EL (cell line): Measurements from ENCODE around the gene GLTP.
"Not testable (repeated sequence)": the region's sequence is repeated elsewhere in the genome, so short reads cannot be mapped to it uniquely, and the experiment has no call there.

Source experiments
- DNase-seq: peaks from one replicate; pipeline ENCODE4 v3.0.0-alpha.2; 2016

The GLTP gene

DNA sequence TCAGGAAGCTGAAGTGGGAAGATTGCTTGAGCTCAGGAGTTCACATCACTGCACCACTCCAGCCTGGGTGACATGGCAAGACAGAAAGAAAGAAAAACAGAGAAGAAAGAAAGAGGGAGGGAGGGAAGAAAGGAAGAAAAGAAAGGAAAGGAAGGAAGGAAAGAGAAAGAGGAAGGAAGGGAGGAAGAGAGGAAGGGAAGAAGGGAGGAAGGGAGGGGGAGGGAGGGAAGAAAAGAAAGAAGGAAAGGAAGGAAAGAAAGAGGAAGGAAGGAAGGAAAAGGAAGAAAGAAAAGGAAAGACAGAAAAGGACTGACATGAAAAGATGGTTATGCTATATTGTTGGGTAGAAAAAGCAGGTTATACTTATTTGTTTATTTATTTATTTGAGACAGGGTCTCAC lies 3.9 kb downstream of the GLTP start:
- DNase-seq = no peak

DNA sequence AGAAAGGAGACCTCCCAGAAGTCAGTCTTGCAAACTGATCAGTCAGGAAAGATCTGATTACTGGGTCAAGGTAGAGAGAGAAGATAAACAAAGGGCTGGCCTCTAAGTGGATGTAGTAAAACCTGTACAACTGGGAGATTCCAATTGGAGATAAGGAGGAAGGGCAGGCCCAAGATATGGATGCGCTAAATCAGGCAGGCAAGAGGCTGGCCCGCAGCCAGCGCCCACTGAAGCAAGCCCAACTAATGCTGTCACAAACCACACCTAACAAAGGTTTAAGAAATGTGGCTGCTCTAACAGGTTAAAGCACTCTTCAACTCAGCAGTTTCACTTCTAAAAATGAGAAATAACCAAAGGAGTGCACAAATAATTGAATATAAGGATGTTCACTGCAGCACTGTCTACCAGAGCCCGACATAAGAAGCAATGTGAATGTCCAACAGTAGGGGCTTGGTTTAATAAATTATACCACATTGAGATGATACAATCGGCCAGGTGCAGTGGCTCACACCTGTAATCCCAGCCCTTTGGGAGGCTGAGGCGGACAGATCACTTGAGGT lies 4.7 kb downstream of the GLTP start:
- DNase-seq = no peak

DNA sequence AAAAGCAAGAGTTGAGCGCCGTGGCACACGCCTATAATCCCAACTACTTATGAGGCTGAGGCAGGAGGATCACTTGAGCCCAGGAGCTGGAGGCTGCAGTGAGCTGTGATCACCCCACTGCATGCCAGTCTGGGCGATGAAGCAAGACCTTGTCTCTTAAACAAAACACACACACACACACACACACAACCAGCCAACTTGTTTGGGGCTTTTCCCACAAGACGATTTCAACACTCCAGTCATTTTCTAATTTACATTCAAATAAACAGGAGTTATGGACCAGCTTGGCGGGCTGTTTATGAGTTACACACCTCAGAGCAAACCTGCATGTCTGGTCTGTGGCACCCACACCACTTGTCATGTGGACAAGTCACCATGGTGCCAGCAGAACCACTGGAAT lies 6.7 kb downstream of the GLTP start:
- no peak for DNase-seq

DNA sequence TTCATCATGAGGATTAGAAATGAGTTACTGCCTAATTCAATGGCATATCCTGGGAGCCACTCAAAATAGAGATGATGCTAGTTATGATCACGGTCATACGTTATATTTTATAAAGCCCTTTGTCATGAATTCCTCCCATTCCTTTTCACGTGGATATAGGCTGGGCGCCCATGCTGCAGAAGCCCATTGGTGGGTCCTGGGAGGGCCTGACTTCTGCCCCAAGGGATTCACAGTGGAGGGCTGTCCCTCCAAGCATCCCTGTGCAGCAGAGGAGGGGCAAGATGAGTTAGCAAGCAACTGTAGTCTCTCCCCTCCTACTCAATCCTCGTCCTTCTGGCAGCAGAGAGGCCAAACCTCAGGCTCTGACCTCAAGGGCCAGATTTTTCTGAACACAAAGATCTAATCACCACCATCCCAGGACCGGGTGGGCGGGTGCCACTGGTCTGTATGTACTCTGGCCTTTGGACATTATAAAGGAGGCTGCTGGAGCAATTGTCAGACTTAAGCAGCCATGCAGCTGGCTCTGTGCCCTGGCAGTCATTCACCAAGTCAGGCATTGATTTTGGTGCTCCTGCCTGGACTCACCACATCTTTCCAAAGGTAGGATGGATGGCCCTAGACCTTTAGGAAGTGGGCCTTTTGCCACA lies 8.6 kb downstream of the GLTP start:
- peak; percentile 43 for DNase-seq

DNA sequence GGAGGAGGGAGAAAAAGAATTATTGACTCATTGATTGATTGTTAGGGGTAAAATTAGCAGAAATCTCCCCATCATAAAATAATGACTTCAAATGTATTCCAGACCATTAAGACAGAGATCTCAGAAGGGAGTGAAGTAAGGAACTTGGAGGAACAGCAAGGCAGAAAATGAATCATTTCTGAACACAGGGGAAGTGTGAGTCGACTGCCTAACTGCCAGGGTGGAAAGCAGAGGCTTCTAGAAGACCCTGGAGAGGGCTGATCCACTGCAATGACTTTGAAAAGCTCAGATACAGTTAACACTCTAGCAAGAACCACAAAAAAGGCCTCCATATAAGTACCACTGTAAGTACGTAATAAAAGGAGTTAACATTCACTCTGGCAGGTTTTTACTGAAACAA lies 9.7 kb downstream of the GLTP start:
- peak; percentile 28 for DNase-seq

DNA sequence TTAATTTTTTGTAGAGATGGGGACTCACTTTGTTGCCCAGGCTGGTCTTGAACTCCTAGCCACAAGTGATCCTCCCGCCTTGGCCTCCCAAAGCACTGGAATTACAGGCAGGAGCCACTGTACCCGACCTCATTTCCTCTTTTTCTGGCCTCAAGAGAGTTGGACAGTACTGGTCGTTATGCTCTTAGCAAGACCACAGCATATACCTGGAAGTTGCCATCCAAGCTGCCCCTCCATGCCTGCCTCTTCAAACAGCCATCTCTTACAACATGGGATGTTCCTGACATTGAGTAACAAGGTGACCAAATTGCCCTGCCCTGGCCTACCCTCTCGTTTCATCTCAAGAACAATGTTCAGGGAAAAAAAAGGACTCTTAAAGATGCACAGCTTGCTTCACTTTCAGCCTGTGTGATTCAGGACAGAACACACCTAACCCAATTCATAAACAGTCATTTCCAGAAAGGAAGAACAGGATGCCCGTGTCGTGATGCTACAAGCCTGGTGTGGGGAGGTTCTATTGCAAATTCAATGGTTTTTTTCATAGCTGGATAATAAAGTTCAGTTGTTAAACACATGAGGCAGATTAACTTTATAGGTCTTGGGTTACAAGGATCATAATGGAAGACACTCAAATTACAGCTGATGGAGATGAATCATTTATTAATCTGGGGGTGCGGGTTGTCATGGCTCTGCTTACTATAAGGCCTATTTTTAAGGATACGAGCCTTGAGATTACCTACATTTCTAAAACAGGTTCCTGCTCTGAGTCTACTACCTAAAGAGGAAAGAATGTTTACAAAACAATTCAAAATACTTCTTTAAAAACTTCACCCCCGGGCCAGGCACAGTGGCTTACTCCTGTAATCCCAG lies 11.9 kb downstream of the GLTP start:
- DNase-seq = no peak

DNA sequence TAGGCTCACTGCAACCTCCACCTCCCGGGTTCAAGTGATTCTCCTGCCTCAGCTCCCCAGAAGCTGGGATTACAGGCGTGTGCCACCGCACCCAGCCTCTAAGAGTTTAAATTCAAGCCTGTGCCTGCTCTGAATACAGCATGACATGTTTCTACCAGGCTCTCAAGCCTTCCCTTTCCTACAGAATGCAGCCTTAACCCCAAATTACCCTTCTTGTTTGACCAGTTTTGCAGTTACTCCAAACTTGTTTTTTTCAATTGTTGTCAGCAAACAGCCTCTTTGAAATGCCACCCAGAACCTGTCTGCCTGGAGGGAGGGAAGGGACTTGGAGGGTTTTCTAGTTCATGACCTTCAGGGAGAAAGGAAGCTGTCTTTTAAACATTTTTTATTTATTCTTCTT lies 15.4 kb downstream of the GLTP start:
- no peak for DNase-seq

DNA sequence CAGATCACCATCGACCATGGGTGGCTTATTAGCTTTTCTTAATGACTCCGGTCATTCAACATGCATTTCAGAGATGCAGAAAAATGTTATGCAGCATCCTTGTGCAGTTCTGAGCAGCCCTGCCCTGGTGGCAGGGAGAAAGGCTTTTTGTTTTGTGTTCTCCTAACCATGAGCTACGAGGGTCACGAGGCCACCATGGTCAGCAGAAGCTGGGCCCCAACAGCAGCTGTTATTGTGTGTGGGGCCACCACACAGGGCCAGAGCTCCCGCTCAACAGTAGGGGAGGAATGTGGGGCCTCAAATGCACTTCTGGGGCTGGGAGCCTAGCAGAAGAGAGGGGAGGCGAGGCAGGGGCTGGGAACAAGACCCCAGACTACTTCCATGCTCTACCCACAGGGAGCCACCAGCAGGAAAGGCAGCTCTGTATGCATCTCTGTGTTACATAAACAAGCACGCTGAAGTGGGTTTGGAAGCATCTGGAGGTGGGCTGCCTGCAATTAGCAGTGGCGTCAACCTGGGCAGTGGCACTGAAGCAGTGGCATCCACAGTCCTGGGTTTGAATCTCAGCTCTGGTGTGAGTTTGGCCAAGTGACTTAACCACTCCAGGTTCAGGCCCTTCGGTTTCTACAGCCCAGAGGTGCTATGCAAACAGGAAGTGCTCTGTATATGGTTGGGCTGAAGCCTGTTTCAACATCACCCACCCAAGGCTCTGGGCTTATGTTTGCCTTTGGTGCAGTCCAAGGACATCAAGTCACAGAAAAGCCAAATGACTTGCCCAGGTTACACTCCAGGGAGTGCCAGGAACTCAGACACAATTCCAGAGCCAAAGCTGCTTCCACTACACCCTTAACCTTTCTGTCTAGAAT lies 16.3 kb downstream of the GLTP start:
- peak; percentile 25 for DNase-seq

DNA sequence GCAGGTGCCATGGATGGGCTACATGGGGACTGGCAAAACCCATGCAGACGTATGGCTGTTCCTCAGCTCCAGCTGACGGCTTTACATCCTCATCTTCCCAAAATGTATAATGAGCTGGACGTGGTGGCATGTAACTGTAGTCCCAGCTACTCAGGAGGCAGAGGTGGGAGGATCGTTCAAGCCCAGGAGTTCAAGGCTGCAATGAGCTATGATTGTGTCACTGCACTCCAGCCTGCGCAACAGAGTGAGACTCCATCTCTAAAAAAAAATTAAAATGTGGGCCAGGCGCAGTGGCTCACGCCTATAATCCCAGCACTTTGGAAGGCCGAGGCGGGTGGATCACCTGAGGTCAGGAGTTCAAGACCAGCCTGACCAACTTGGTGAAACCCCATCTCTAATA lies 17.9 kb downstream of the GLTP start:
- not testable (repeated sequence) for DNase-seq

DNA sequence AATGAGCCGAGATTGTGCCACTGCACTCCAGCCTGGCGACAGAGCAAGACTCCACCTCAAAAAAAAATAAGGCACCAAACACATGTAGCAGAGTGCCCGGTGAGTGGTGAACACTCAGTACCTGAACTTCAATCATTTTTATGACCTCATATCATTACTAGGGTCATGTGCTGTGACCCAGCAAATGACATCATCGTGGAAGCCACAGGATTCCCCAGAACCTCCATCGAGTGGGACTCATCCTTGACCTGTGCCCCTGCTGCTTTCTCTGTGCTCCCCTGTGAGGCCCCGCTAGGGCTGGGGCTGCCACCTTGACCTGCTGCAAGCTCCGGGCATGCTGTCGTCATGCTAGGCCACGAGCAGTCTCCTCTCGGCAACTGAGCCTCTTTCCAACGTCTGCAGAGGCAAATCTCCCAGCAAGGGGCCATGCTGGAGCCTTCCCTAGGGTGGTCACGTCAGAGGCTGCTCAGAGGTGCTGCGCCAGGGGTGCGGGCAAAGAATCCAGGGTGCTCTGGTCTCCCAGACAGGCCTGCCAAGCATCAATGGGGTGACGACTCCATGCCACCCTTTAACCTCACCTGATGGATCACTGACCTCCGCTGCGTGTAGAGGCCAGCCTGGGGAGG lies 18.5 kb downstream of the GLTP start:
- peak; percentile 39 for DNase-seq

DNA sequence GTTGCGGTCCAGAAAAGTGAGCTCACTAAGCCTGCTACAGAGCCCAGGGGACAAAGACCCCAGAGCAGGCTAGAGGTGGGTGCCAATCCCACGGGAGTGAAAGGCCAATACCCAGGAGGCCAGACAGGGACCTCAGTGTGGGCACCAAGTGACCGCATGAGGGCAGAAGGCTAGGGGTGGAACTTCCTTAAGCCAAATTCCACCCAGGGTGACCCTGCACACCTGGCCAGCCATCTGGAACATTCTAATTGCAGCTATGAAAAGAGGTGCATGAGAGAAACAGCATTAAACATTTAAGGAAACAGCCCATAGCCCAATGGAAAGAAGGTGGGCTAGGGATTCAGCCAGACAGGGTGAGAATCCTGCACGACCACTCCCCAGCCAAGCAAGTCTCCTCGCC lies 19.4 kb downstream of the GLTP start:
- no peak for DNase-seq

DNA sequence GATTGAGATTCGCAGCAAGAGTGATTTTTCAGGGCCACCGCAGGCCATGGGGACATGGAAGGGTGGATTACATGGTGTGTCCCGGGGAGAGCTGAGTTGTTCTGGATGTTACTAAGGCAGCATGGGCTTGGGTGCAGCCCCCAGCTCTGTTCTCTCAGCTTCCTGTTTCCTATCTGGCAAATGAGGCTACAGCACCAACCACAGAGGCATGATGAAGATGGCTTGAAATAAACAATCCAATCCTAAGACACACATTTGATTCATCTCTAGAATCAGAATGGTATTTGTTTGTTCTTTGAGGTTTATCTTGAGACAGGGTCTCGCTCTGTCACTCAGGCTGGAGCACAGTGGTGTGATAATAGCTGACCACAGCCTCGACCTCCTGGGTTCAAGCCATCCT lies 21.6 kb downstream of the GLTP start:
- DNase-seq = no peak

DNA sequence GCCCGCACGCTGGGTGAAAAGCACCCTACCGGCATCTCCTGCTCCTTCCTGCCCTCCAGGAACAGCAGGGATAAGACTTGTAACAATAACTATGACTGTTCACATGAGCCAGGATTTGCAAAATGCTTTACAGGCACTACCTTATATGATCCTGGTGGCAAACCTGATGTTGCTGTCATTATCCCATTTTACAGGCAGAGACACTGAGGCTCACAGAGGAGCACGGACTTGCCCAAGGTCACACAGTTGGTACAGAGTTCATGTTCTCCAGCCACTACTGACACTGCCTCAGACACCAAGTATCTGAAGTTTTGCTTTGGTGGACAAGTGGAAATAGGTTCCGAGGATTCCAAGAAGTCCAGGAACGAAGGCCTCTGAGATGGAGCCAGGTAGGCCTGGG lies 22.6 kb downstream of the GLTP start:
- DNase-seq = no peak

DNA sequence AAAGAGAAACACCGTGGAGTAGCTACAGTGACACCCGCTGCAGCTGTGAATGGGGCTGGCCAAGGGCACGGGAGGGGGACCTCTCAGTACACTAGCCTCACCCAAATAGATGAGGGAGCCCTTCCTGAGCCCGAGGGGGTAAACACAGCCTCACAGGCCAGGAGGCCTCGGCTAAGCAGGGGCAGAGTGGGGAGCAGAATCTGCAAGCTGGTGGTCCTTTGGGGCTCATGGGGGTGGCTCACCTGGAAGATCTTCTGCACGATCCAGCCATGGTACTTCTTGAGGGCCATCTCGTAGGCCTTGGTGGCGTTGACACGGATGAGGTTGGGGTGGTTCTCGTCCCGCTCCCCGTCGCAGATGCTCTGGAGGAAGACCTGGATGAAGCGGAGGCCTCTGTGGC lies 25.0 kb downstream of the GLTP start:
- DNase-seq = no peak

DNA sequence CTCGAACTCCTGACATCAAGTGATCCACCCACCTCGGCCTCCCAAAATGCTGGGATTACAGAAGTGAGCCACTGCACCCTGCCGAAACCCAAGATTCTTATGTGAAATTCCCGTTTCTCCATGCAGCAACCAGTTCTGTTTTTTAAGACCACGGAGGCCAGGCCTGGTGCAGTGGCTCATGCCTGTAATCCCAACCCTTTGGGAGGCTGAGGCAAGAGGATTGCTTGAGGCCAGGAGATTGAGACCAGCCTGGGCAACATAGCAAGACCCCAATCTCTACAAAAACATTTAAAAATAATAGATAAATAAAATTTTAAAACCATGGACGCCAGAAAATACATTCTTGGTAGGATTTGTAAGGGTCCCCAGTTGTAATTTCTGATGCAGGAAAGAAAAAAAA lies 29.8 kb downstream of the GLTP start:
- not testable (repeated sequence) for DNase-seq

DNA sequence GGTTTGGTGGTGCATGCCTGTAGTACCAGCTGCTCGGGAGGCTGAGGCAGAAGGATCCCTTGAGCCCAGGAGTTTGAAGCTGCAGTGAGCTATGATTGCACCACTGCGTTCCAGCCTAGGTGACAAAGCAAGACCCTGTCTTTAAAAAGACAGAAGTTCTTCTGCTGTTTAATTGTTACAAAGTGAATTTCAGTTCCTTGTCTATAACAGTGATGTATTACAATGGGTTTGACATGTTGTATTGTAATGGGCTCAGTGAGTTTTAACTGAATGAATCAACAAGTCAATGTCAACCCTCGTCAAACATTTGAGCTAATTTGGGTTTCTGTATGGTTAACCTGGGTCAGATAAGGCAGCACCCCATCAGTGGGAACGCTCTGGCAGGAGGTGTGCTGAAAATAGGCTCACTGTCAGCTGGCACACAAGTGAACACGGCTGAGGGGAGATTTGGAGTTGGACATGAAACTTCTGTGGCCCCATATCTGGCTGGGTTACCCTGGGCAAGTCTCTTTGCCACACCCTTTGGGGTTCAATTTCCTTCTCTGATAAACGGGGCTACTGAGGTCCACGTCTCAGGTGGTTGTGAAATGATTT lies 33.1 kb downstream of the GLTP start:
- no peak for DNase-seq

DNA sequence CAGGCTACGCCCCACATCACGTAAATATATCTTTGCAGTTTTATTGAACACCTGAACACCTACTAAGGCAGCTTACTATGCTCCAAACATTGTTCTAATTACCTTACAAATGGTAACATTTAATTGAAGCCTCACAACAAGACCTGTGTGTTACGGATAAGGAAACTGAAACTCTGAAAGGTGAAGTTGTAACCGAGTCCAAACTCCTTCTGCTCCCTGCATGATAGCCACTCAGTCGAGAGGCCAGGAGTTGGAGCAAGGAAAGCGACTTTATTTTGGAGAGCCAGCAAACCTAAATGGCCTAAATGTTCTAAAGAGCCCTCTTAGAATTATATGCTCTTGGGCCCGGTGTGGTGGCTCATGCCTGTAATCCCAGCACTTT lies 34.5 kb downstream of the GLTP start:
- no peak for DNase-seq

DNA sequence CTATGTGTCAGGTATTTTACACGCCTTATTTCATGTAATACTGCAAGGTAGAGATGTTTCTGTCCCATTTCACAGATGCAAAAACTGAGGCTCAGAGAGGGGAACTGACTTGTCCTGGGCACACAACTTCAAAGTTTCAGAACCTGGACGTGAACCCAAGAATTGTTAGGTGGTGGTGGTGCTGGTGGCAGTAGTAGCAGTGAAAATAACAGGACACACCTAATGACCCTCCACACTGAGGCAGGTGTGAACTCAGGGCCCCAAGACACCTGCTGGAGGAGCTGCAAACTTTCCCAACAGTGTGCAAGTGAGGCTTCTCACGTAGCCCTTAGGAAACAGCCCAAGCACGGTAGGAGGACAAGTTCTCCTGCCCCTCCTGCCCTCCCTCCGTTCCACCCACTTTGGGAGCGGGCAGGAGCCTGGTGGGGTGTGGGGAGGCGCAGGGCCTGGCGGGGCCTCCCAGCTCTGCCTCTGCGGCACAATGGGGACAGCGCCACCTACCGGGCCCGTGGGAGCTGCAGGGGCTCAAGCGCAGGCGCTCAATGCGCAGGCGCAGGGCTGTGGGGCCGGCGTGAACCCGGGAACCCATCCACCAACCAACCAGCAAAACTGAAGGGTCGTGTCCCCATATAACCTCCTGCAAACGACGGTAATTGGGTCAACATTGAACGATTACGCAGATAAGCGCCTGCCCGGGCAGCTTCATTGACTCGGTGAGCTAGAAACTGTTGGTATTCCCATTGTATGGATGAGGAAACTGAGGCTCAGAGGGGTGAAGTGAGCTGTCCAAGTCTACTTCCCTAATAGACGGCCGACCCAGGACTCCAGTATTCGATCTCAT lies 35.1 kb downstream of the GLTP start:
- DNase-seq = peak; percentile 80

DNA sequence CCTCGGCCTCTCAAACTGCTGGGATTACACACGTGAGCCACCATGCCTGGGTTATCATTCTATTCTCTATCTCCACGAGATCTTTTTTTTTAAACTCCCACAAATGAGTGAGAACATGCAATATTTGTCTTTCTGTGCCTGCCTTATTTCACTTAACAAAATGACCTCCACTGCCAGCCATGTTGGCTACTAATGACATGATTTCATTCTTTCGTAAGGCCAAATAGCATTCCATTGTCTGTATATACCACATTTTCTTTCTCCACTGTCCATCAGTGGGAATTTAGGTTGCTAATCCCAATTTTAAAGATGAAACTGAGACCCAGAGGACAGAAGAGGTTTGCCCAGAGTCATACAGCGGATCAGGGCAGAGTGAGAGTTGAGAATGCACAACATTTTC lies 36.2 kb downstream of the GLTP start:
- DNase-seq = no peak

DNA sequence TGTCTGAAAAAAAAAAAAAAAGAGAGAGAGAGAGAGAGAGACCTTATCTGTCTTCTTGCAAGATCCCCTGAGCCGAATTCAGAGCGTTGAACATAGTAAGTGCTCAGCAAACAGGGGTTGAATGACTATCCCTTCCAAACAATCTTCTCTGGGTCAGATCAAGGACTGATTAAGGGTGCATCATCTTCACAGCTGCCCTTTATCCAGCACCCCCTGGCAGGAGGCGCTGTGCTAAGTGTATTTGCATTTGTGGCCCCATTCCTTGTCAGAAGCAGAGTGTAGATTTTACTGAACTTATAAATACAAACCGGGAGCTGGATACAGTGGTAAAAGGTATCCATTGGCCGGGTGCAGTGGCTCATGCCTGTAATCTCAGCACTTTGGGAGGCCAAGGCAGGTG lies 38.3 kb downstream of the GLTP start:
- DNase-seq = no peak

DNA sequence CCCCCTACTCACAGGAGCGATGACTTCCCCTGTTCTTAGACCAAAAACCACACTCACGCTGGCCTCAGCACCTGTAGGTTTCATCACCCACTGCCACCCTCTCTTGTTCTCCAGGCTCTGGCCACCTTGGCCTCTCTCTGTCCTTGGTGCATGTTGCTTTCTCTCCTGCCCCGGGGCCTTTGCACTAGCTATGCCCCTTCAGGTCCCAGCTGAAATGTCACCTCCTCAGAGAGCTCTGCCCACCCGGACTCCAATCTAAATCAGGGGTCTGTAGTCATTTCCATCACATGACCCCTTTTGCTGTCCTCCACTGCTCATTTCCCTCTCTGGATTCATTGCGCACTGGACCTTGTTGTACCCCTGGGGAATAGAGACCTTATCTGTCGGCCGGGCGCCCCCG lies 39.0 kb downstream of the GLTP start:
- DNase-seq = no peak
